Endothelial cell (in vitro differentiated cells): ENCODE measurements around the gene DLEC1. TPM values are rescaled to one million over a fixed set of nuclear protein-coding genes. Genes with fewer than 3 reads are reported as not detected.

Experiments used
- DNase-seq: peaks from one replicate; pipeline ENCODE4 v3.0.0; 2021; ENCODE audit warnings: low spot score
- H3K27ac Mint-ChIP-seq: one replicate; pipeline ENCODE4 v1.8.0; 2021; ENCODE audit warnings: mixed read lengths, inconsistent platforms; ENCODE audit not compliant: unreplicated experiment
- H3K27me3 Mint-ChIP-seq: one replicate; pipeline ENCODE4 v1.8.0; 2021; ENCODE audit warnings: mild to moderate bottlenecking, moderate library complexity, mixed read lengths, inconsistent platforms; ENCODE audit not compliant: unreplicated experiment
- H3K36me3 Mint-ChIP-seq: one replicate; pipeline ENCODE4 v1.8.0; 2021; ENCODE audit warnings: mild to moderate bottlenecking, low read depth, mixed read lengths, inconsistent platforms; ENCODE audit not compliant: unreplicated experiment
- H3K4me1 Mint-ChIP-seq: one replicate; pipeline ENCODE4 v1.8.0; 2021; ENCODE audit warnings: mild to moderate bottlenecking, mixed read lengths, inconsistent platforms; ENCODE audit not compliant: unreplicated experiment
- H3K4me3 Mint-ChIP-seq: one replicate; pipeline ENCODE4 v1.8.0; 2021; ENCODE audit warnings: mild to moderate bottlenecking, mixed read lengths, inconsistent platforms; ENCODE audit not compliant: unreplicated experiment
- H3K9me3 Mint-ChIP-seq: one replicate; pipeline ENCODE4 v1.8.0; 2021; ENCODE audit warnings: mixed read lengths, inconsistent platforms; ENCODE audit not compliant: unreplicated experiment
- total RNA-seq: library from RNA; stranded (reverse); fragmentation: NEBNext Ultra II Directional; extraction: Animal tissue kit (Norgen Biotek cat#: 25700); gene quantifications from one replicate; pipeline ENCODE4 v1.2.1, GENCODE V29; 2021; ENCODE audit not compliant: unreplicated experiment
- TF ChIP-seq, protein P1 (sequence below): fragments of 200-600 bp; sonication (generic); IDR thresholded peaks from one replicate; pipeline ENCODE4 v1.5.0; 2021; ENCODE audit warnings: antibody characterized with exemption; ENCODE audit not compliant: unreplicated experiment

The DLEC1 gene
- total RNA-seq, 1 donor from 2014 or later = 0.62 TPM

DNA sequence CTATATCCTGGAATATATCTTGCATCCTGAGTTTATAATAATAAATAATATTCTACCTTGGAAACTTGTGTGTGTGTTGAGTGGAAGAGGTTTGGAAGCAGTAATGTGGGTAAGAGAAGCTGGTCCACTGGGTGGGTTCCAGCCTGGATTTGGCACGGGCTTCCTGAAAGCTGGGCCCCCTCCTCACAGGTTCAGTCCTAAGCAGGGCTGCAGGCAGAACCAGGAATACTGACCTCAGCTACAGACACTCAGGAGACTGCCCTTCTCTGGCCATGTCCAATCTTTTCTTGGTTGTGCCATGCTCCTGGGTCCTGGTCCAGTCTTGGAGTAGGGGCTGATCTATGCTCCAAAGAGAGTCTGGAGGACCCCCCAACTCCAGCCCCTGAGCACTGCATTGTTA lies 104.0 kb downstream of the DLEC1 start:
- no peak overlapping the region for H3K27ac Mint-ChIP-seq
- peaks cover 12% of the 10 kb centered on the region for H3K27me3 Mint-ChIP-seq
- TF ChIP-seq, protein P1, sequence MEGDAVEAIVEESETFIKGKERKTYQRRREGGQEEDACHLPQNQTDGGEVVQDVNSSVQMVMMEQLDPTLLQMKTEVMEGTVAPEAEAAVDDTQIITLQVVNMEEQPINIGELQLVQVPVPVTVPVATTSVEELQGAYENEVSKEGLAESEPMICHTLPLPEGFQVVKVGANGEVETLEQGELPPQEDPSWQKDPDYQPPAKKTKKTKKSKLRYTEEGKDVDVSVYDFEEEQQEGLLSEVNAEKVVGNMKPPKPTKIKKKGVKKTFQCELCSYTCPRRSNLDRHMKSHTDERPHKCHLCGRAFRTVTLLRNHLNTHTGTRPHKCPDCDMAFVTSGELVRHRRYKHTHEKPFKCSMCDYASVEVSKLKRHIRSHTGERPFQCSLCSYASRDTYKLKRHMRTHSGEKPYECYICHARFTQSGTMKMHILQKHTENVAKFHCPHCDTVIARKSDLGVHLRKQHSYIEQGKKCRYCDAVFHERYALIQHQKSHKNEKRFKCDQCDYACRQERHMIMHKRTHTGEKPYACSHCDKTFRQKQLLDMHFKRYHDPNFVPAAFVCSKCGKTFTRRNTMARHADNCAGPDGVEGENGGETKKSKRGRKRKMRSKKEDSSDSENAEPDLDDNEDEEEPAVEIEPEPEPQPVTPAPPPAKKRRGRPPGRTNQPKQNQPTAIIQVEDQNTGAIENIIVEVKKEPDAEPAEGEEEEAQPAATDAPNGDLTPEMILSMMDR = no peak
- peaks cover 14% of the 10 kb centered on the region for H3K36me3 Mint-ChIP-seq
- peaks cover 17% of the 10 kb centered on the region for H3K4me1 Mint-ChIP-seq
- H3K4me3 Mint-ChIP-seq = no peak overlapping the region
- DNase-seq = no peak
- H3K9me3 Mint-ChIP-seq = no peaks in the 10 kb centered on the region

DNA sequence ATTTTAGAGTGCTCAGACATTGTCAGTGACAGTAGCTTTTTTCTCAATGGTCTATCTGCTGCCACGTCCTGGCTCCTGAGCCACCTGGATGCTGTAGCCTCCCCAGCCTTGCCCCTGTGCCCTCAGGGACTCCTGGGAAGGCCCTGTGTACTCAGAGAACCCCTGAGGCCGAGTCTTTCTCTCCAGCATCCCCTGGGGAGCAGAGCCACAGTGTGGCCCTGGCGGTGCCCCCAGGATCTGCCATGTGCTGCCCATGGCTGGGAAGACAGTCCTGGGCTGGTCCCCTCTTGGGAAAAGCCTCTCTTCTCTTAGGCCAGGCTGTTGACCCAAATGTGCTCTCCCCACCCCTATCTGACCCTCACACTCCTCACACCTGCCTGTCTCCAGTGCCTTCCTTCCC lies 104.5 kb downstream of the DLEC1 start:
- peaks cover 14% of the 10 kb centered on the region for H3K36me3 Mint-ChIP-seq
- H3K4me3 Mint-ChIP-seq = no peak overlapping the region
- peaks cover 9% of the 10 kb centered on the region for H3K27me3 Mint-ChIP-seq
- H3K4me1 Mint-ChIP-seq = peaks cover 13% of the 10 kb centered on the region
- H3K9me3 Mint-ChIP-seq = no peaks in the 10 kb centered on the region
- no peak for DNase-seq
- H3K27ac Mint-ChIP-seq = no peak overlapping the region
- TF ChIP-seq, protein P1 = no peak

DNA sequence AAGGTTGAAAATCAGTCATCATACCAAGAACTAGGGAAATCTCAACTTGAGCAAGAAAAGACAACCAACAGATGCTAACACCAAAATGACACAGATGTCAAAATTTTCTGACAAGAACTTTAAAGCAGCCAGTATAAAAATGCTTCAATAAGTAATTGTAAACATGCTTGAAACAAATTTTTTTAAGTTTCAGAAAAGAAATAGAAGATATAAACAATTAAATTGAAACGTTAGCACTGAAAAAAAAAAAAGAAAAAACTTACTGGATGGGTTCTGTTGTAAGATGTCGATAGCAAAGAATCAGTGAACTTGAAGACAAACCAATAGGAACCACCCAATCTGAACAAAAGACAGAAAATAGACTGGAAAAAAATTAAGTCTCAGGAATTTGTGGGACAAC lies 107.5 kb downstream of the DLEC1 start:
- H3K36me3 Mint-ChIP-seq = peaks cover 6% of the 10 kb centered on the region
- no peak overlapping the region for H3K4me3 Mint-ChIP-seq
- H3K9me3 Mint-ChIP-seq = no peaks in the 10 kb centered on the region
- DNase-seq = no peak
- TF ChIP-seq, protein P1 = no peak
- H3K4me1 Mint-ChIP-seq = peaks cover 6% of the 10 kb centered on the region
- H3K27me3 Mint-ChIP-seq = peaks cover 6% of the 10 kb centered on the region
- no peak overlapping the region for H3K27ac Mint-ChIP-seq

DNA sequence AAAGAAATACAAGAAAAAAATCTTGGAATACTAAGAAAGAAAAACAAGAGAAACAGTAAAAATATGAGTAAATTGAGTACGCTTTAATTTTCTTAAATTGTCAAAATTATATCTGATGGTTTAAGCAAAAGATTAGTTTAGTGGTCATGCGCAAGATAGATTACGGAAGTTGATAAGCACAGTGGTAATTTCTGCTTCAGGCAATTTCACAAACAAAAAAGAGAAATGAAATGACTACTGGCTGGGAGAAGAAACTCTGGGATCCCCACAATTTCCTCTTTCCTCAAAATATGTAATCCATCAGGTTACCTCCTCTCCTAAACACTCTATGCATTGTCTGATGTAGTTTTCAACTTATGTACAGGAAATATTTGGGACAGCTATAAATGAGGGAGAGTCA lies 108.4 kb downstream of the DLEC1 start:
- no peak for DNase-seq
- Mint-ChIP-seq H3K4me3 (no peak overlapping the region), H3K9me3 (no peaks in the 10 kb centered on the region), H3K27ac (no peak overlapping the region), H3K4me1 (peaks cover 6% of the 10 kb centered on the region), H3K27me3 (no peaks in the 10 kb centered on the region), H3K36me3 (no peaks in the 10 kb centered on the region)
- TF ChIP-seq, protein P1 = no peak

DNA sequence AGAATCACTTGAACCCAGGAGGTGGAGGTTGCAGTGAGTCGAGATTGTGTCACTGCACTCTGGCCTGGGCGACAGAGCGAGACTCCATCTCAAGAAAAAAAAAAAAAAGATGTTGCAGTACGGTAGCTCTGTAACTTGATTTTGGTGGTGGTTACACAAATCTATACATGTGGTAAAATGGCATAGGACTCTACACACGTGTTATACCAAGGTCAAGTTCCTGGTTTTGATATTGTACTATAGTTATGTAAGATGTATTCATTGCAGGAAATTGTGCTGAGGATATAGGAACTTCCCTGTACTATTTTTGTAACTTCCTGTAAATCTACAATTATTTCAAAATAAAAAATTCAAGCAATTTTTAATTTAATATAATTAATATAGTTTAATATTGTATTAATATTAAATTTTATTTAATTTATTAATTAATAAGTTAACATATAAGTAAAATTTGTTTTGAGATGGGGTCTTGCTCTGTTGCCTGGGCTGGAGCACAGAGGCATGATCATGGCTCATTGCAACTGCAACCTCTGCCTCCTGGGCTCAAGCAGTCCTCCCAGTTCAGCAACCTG lies 109.4 kb downstream of the DLEC1 start:
- H3K9me3 Mint-ChIP-seq = no peaks in the 10 kb centered on the region
- peaks cover 6% of the 10 kb centered on the region for H3K4me1 Mint-ChIP-seq

More for the DNA sequence above, 109.4 kb downstream of the DLEC1 start:
- Mint-ChIP-seq H3K27ac (no peak overlapping the region), H3K27me3 (peaks cover 3% of the 10 kb centered on the region), H3K4me3 (no peak overlapping the region), H3K36me3 (no peaks in the 10 kb centered on the region)
- TF ChIP-seq, protein P1 = no peak
- no peak for DNase-seq
